Activated CD4-positive, alpha-beta T cell treated with anti-CD3 and anti-CD28 coated beads for 36 hours (primary cell): Measurements from ENCODE around the gene B9D2. TPM values are rescaled to one million over a fixed set of nuclear protein-coding genes. Genes with fewer than 3 reads are reported as not detected.

ENCODE experiments used
- ATAC-seq: fragments of 200-7000 bp; cut with Tn5 transposase; one replicate; pipeline ENCODE4 v1.10.0; 2021; ENCODE audit warnings: mild to moderate bottlenecking, moderate library complexity
- CTCF ChIA-PET: fragments of 350-600 bp; sonication (Branson Sonifier 250); formaldehyde crosslinking; loops from one replicate; lab custom pipeline; 2021; ENCODE audit warnings: antibody characterized with exemption; lab: Charles Lee
- POLR2A ChIA-PET: fragments of 350-600 bp; sonication (Branson Sonifier 250); formaldehyde crosslinking; loops from one replicate; lab custom pipeline; 2021; ENCODE audit warnings: antibody characterized with exemption, inconsistent platforms; lab: Charles Lee
- DNase-seq: peaks from one replicate; pipeline ENCODE4 v3.0.0-alpha.2; 2020
- H3K27ac Mint-ChIP-seq: one replicate; pipeline ENCODE4 v1.8.0; 2021; ENCODE audit warnings: mixed read lengths
- H3K27me3 Mint-ChIP-seq: one replicate; pipeline ENCODE4 v1.8.0; 2021; ENCODE audit warnings: mixed read lengths
- H3K36me3 Mint-ChIP-seq: one replicate; pipeline ENCODE4 v1.8.0; 2021; ENCODE audit warnings: low read depth, mixed read lengths
- H3K4me1 Mint-ChIP-seq: one replicate; pipeline ENCODE4 v1.8.0; 2021; ENCODE audit warnings: mixed read lengths
- H3K4me3 Mint-ChIP-seq: one replicate; pipeline ENCODE4 v1.8.0; 2021; ENCODE audit warnings: mild to moderate bottlenecking, moderate library complexity, mixed read lengths
- H3K9me3 Mint-ChIP-seq: one replicate; pipeline ENCODE4 v1.8.0; 2021; ENCODE audit warnings: low read depth, mixed read lengths
- intact Hi-C, 2 experiments: fragments of 100-400 bp; cut with DNase I in 1 of 2; cut with micrococcal nuclease in 1 of 2; formaldehyde crosslinking; loops; one replicate each; pipeline versions ENCODE4 v1.14.2 to v1.15.1; 2022 to 2024; cut with DNase I, micrococcal nuclease
- total RNA-seq, 2 experiments: library from RNA; stranded (reverse); gene quantifications; one replicate each; pipeline ENCODE4 v1.2.3, GENCODE V29; 2021

Gene B9D2
- total RNA-seq, 2 experiments from 2014 or later, result 4.0 to 5.2 TPM

DNA sequence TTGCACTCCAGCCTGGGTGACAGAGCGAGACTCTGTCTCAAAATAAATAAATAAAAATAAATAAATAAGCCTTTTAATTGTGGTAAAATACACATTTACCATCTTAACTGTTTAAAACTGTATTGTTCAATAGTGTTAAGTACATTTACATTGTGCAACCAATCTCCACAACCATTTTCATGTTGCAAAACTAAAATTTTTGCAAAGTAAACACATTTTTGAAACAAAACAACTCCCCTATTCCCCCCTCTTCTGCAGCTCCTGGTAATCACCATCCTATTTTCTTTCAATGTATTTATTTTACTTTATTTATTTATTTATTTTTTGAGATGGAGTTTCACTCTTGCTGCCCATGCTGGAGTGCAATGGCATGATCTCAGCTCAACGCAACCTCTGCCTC lies 5.8 kb upstream of the B9D2 start:
- Mint-ChIP-seq H3K36me3 (no peaks in the 10 kb centered on the region), H3K4me3 (no peak overlapping the region), H3K9me3 (no peaks in the 10 kb centered on the region), H3K27me3 (no peaks in the 10 kb centered on the region), H3K27ac (no peak overlapping the region), H3K4me1 (peaks cover 8% of the 10 kb centered on the region)
- no peak for DNase-seq
- ChIA-PET CTCF (no interaction called here), POLR2A (no interaction called here)
- intact Hi-C loops, result no loop called here
- no peak for ATAC-seq

DNA sequence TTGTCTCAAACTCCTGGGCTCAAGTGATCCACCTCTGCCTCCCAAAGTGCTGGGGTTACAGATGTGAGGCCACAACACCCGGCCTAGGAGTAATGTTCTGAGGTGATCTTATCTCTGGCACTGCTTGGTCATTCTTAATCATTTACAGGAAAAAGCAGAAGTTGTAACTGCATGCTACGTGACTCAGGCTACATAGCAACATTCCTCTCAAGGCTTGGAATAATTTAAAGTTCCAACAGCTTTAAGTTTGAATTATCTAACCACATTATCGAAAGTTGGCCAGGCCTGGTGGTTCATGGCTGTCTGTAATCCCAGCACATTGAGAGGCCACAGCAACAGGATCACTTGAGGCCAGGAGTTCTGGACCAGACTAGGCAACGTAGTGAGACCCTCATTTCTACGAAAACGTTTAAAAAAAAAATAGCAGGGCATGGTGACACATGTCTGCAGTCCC lies 3.9 kb upstream of the B9D2 start:
- H3K9me3 Mint-ChIP-seq, result no peaks in the 10 kb centered on the region
- ATAC-seq (no peak), DNase-seq (no peak)
- ChIA-PET POLR2A (interaction anchor here (0.6 kb wide), 1 partner anchor 26 kb away, joined by 10 read pairs; no protein-coding TSS in a partner anchor), CTCF (interaction anchor here (0.7 kb wide), 1 partner anchor 63 kb away, joined by 3 read pairs; no protein-coding TSS in a partner anchor)
- H3K4me3 Mint-ChIP-seq, result no peak overlapping the region
- peaks cover 2% of the 10 kb centered on the region for H3K36me3 Mint-ChIP-seq
- no peak overlapping the region for H3K27ac Mint-ChIP-seq
- H3K27me3 Mint-ChIP-seq, result no peaks in the 10 kb centered on the region
- peaks cover 18% of the 10 kb centered on the region for H3K4me1 Mint-ChIP-seq
- intact Hi-C loops, result no loop called here

DNA sequence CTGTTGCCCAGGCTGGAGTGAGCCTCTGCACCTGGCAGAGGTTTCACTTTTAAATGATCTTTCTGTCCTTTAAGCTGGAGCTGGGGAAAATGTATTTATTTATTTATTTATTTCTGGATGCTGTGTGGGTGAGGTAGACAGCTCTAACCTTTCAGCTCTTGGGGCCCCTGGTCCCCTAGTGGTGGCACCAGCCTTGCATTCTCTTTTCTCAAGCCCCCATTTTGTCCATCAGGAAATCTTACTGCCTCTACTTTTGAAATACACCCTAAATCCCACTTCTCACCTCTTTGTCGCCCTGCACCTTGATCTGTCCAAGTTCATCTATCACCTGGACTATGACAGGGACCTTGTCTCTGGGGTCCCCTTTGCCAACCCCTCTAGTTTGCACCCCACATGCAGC lies 2.1 kb upstream of the B9D2 start:
- Mint-ChIP-seq H3K27ac (no peak overlapping the region), H3K9me3 (no peaks in the 10 kb centered on the region), H3K4me1 (peaks cover 21% of the 10 kb centered on the region), H3K36me3 (peaks cover 2% of the 10 kb centered on the region), H3K27me3 (no peaks in the 10 kb centered on the region), H3K4me3 (no peak overlapping the region)
- DNase-seq (peak; percentile 52), ATAC-seq (no peak)
- POLR2A ChIA-PET, result interaction anchor here (0.5 kb wide), 1 partner anchor 17 kb away, joined by 6 read pairs; no protein-coding TSS in a partner anchor
- CTCF ChIA-PET, result interaction anchor here (0.6 to 1.1 kb wide), 3 partner anchors 14 to 83 kb away, joined by 3 to 4 read pairs (median 4); no protein-coding TSS in a partner anchor
- intact Hi-C loops, result no loop called here

DNA sequence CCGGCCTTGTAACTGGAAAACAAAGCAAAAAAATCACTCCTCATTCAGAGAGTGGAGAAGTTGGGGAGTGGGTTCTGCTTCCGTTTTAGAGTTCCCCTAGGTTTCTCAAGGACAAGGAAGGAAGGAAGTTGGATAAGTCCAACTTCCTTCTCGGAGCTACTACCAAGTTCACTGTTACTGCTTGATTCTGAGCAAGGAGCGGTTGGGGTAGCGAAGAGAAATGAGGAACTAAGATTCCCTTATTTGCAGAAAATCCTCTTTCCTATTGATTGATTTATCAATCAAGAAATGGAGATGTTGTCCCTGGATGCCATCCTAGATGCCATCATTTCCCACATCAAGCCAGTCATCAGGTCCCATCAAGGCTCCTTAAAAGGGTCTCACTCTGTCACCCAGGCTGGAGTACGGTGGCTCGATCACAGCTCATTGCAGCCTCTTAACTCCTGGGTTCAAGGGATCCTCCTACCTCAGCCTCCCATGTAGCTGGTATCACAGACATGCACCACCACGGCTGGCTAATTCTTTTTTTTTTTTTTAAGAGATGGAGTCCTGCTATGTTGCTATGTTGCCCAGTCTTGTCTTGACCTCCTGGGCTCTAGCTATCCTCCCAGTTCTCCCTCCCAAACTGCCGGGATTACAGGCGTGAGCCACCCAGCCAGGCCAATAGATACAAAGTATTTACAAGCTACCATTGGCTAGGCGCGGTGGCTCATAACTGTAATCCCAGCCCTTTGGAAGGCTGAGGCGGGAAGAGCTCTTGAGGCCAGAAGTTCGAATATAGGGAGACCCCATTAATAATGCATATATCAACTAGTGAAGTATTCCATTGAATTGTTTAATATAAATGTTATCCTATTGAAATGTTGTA lies 809 bp upstream of the B9D2 start:
- ATAC-seq, result no peak
- Mint-ChIP-seq H3K27me3 (no peaks in the 10 kb centered on the region), H3K36me3 (peaks cover 2% of the 10 kb centered on the region), H3K27ac (peak overlapping the region; percentile 98), H3K9me3 (no peaks in the 10 kb centered on the region), H3K4me1 (peaks cover 24% of the 10 kb centered on the region), H3K4me3 (peak overlapping the region; percentile 92)
- POLR2A ChIA-PET, result interaction anchor here (0.9 to 3.1 kb wide), 4 partner anchors 12 to 167 kb away, joined by 4 to 20 read pairs (median 12); partner anchors contain the start of genes HNRNPUL1 and TGFB1
- CTCF ChIA-PET, result interaction anchor here (1.0 to 2.9 kb wide), 11 partner anchors 9 to 729 kb away, joined by 3 to 24 read pairs (median 5); partner anchors contain the start of genes DMAC2, TGFB1 and TMEM91
- DNase-seq, result no peak
- intact Hi-C loops, result loop anchor here (1.0 kb wide), 7 partner anchors 13 to 614 kb away; partner anchors contain the start of genes BCKDHA (in 2 of the 2), DMAC2 (in 2 of the 2), EXOSC5 (in 2 of the 2) and ACTMAP (in 1 of the 2)

DNA sequence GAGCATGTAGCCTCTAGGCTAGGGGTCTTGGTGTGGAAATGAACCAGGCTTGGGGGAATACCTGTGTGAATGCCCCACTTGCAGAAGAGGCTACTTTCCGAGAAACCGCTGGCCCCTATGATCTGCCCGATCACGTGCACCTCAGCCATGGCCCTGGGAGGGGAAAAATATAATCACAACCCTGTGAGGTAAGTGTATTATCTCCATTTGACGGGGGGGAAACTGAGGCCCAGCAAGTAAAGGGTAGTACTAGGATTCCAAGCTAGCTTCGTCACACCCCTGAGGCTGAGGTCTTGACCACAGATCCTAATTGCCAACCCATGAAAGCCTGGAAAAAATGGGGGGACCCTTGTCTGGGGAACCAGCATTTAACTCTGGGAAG lies 587 bp downstream of the B9D2 start:
- intact Hi-C loops, result loop anchor here in 1 of 2 experiments (1.0 kb wide), 1 partner anchor 9 kb away; no protein-coding TSS in a partner anchor
- ATAC-seq, result no peak
- no peaks in the 10 kb centered on the region for H3K27me3 Mint-ChIP-seq
- CTCF ChIA-PET, result interaction anchor here (0.9 to 2.9 kb wide), 11 partner anchors 8 to 234 kb away, joined by 3 to 24 read pairs (median 5); partner anchors contain the start of genes DMAC2 and TGFB1
- no peaks in the 10 kb centered on the region for H3K9me3 Mint-ChIP-seq
- H3K4me1 Mint-ChIP-seq, result peaks cover 34% of the 10 kb centered on the region
- peak overlapping the region; percentile 92 for H3K4me3 Mint-ChIP-seq
- H3K27ac Mint-ChIP-seq, result peak overlapping the region; percentile 98
- POLR2A ChIA-PET, result interaction anchor here (0.7 to 3.1 kb wide), 5 partner anchors 10 to 100 kb away, joined by 5 to 20 read pairs (median 8); partner anchors contain the start of genes DMAC2, HNRNPUL1, TGFB1 and TMEM91
- DNase-seq, result no peak
- H3K36me3 Mint-ChIP-seq, result peaks cover 2% of the 10 kb centered on the region

DNA sequence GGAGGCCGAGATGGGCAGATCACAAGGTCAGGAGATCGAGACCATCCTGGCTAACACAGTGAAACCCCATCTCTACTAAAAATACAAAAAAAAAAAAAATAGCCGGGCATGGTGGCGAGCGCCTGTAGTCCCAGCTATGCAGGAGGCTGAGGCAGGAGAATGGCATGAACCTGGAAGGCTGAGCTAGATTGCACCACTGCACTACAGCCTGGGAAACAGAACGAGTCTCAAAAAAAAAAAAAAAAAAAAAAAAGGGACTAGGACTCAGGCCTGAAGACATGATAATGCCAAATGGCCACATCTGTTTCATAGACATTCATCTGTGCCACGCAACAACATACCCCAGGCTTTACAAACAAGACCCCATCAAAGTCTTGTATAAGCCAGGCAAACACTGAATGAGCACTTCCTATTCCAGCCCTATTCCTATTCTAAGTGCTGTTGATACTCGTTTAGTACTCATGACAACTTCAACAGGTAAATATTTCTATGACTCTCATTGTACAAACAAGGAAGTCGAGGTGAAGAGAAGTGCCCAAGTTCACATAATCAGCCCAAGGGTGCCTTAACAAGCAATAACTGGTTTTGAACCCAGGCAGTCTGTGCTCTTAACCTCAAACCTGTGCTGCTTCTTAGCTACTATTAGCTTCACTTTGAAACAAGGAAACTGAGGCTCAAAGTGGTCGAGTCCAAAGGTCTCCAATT lies 1.7 kb downstream of the B9D2 start:
- DNase-seq (no peak), ATAC-seq (no peak)
- CTCF ChIA-PET, result interaction anchor here (1.9 to 2.9 kb wide), 2 partner anchors 10 to 78 kb away, joined by 8 to 19 read pairs; partner anchors contain the start of genes DMAC2 and TGFB1
- peaks cover 2% of the 10 kb centered on the region for H3K36me3 Mint-ChIP-seq
- peaks cover 41% of the 10 kb centered on the region for H3K4me1 Mint-ChIP-seq
- H3K27ac Mint-ChIP-seq, result no peak overlapping the region
- H3K4me3 Mint-ChIP-seq, result no peak overlapping the region
- no peaks in the 10 kb centered on the region for H3K27me3 Mint-ChIP-seq
- intact Hi-C loops, result no loop called here
- no peaks in the 10 kb centered on the region for H3K9me3 Mint-ChIP-seq
- POLR2A ChIA-PET, result interaction anchor here (3.1 kb wide), 1 partner anchor 99 kb away, joined by 20 read pairs; the partner anchor contains the start of gene HNRNPUL1

DNA sequence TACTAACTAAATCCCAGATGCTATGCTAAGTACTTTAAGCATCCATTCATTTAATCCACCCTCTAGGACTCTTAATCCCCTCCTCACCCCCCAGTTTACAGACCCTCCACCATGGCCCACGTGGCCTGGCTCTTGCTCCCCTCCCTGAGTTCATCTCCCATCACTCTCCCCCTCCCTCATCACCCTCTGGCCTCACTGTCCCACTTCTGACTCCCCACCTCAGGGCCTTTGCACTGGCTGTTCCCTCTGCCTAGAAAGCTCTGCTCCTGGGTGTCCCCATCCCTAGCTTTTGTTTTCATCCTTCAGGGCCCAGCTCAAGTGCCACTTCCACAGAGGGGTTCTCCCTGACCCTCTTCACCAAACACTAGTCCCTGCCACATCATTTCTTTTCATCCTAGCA lies 4.2 kb downstream of the B9D2 start:
- POLR2A ChIA-PET, result interaction anchor here (0.6 kb wide), 1 partner anchor 23 kb away, joined by 3 read pairs; no protein-coding TSS in a partner anchor
- Mint-ChIP-seq H3K36me3 (peaks cover 5% of the 10 kb centered on the region), H3K4me1 (peaks cover 60% of the 10 kb centered on the region), H3K27me3 (no peaks in the 10 kb centered on the region), H3K27ac (peak overlapping the region; percentile 57), H3K4me3 (no peak overlapping the region), H3K9me3 (no peaks in the 10 kb centered on the region)
- ATAC-seq (no peak), DNase-seq (no peak)
- intact Hi-C loops, result no loop called here
- CTCF ChIA-PET, result interaction anchor here (0.7 kb wide), 1 partner anchor 8 kb away, joined by 5 read pairs; no protein-coding TSS in a partner anchor

DNA sequence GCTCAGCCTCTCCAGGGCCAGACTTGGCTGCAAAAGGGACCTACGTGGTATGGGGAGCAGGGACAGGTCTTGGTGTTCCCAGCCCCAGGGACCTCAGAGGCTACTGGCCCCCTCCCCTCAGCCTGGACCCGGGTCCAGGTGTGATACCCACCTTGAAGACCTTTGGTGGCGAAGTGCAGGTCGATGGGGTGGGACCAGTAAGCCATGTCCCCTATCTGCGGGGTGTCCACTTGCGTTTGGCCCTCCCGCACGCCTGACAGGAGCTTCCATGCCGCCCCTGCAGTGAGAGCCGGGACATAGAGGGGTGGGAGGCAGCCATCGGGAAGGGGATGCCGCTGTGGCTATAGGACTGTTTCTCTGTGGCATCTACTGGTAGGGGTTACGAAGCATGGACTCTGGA lies 6.2 kb downstream of the B9D2 start:
- intact Hi-C loops, result no loop called here
- no peaks in the 10 kb centered on the region for H3K9me3 Mint-ChIP-seq
- ATAC-seq (no peak), DNase-seq (no peak)
- H3K36me3 Mint-ChIP-seq, result peaks cover 5% of the 10 kb centered on the region
- POLR2A ChIA-PET, result no interaction called here
- no peak overlapping the region for H3K4me3 Mint-ChIP-seq
- peaks cover 53% of the 10 kb centered on the region for H3K4me1 Mint-ChIP-seq
- no peaks in the 10 kb centered on the region for H3K27me3 Mint-ChIP-seq
- H3K27ac Mint-ChIP-seq, result peak overlapping the region; percentile 98
- CTCF ChIA-PET, result interaction anchor here (0.6 kb wide), 1 partner anchor 91 kb away, joined by 3 read pairs; no protein-coding TSS in a partner anchor

DNA sequence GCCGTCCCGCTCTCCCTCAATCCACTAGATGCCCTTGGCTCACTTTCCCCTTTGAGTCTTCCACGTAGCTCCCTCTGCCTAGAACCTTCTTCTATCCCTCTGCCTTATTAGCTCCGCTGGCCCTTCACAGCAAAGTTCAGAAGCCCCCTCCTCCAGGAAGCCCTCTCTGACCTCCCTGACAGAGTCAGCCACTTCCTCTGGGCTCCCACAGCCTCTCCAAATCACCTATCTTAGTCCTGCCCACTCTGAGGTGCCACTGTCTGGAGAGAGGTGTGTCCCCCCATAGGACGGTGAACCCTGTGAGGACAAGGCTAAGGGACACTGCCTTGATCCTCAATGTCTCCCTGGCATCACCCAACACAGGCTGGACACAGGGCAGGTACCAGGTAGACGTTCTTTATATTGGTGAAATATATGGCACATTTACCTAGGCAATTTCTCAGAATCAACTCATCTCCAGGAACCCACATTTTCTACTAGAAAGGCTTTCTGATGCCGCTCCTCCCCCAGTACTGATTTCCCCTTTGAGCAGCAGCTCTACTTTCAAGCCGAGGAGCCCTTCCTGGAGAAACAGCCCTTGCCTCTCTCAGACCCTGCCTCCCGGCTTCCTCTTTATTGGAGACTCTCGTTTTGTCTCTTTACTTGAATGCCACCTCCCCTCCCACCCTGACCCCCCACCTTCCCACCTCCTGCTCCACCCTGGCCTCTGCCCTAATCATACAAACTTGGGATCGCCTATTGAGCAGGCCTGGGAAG lies 6.8 kb downstream of the B9D2 start:
- Mint-ChIP-seq H3K36me3 (peaks cover 5% of the 10 kb centered on the region), H3K9me3 (no peaks in the 10 kb centered on the region), H3K4me3 (peak overlapping the region; percentile 44), H3K27ac (peak overlapping the region; percentile 98), H3K4me1 (peaks cover 50% of the 10 kb centered on the region), H3K27me3 (no peaks in the 10 kb centered on the region)
- DNase-seq (peak; percentile 55), ATAC-seq (peak; percentile 9)
- ChIA-PET POLR2A (interaction anchor here (0.5 kb wide), 1 partner anchor 192 kb away, joined by 6 read pairs; no protein-coding TSS in a partner anchor), CTCF (interaction anchor here (0.6 kb wide), 1 partner anchor 10 kb away, joined by 3 read pairs; no protein-coding TSS in a partner anchor)
- intact Hi-C loops, result no loop called here

DNA sequence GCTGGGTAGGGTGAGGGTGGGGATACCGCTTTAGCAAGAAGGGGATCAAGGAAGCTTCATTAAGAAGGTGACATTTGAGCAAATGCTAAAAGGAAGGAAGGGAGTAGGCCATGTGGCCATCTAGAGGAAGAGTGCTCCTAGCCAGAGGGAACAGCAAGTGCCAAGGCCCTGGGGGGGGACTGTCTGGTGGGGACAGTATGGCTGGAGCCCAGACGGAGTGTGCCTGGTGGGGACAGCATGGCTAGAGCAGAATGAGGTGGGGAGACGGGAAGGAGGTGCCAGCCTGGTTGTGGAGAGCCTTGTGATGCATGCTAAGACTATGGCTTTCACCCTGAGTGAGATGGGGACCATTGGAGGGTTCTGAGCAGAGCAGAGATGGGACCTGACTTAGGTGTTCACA lies 8.1 kb downstream of the B9D2 start:
- intact Hi-C loops, result loop anchor here in 1 of 2 experiments (2.0 kb wide), 1 partner anchor 605 kb away; the partner anchor contains the start of genes ACTMAP and SNRPA
- CTCF ChIA-PET, result interaction anchor here (1.2 to 2.9 kb wide), 2 partner anchors 8 to 213 kb away, joined by 4 to 24 read pairs; partner anchors contain the start of gene B9D2
- Mint-ChIP-seq H3K36me3 (peaks cover 12% of the 10 kb centered on the region), H3K27ac (peak overlapping the region; percentile 98), H3K4me3 (peak overlapping the region; percentile 44), H3K27me3 (no peaks in the 10 kb centered on the region), H3K4me1 (peaks cover 53% of the 10 kb centered on the region), H3K9me3 (no peaks in the 10 kb centered on the region)
- no peak for ATAC-seq
- DNase-seq, result no peak
- POLR2A ChIA-PET, result no interaction called here
